Embryonic facial prominence (tissue), 1 donor: Measurements from ENCODE around the gene CENPL.
"Not testable (repeated sequence)": the region's sequence is repeated elsewhere in the genome, so short reads cannot be mapped to it uniquely, and the experiment has no call there.

Experiments
- DNase-seq: peaks from one replicate; pipeline ENCODE4 v3.0.0-alpha.2; 2016; ENCODE audit errors: extremely low spot score

Gene CENPL

GRCh38 chr1:173857363-173857917 is 32.8 kb upstream of the CENPL start:
- no peak for DNase-seq

- no peak for DNase-seq
These were observed 32.2 kb upstream of the CENPL start for GRCh38 chr1:173856903-173857302.

GRCh38 chr1:173856014-173856413 is 31.3 kb upstream of the CENPL start:
- DNase-seq, result no peak

- no peak for DNase-seq
These were observed 28.4 kb upstream of the CENPL start for GRCh38 chr1:173853074-173853473.

GRCh38 chr1:173852105-173852504 is 27.4 kb upstream of the CENPL start:
- DNase-seq, result no peak

- no peak for DNase-seq
These were observed 8.1 kb upstream of the CENPL start for GRCh38 chr1:173832748-173833147.

GRCh38 chr1:173827611-173828010 is 2.9 kb upstream of the CENPL start:
- no peak for DNase-seq

GRCh38 chr1:173823781-173824314 is 835 bp downstream of the CENPL start:
- no peak for DNase-seq

GRCh38 chr1:173821680-173822079 is 3.0 kb downstream of the CENPL start:
- no peak for DNase-seq

- DNase-seq, result no peak
These were observed 6.2 kb downstream of the CENPL start for GRCh38 chr1:173818459-173818858.

- DNase-seq, result not testable (repeated sequence)
These were observed 11.0 kb downstream of the CENPL start for GRCh38 chr1:173813654-173814053.

- no peak for DNase-seq
These were observed 21.7 kb downstream of the CENPL start for GRCh38 chr1:173802961-173803360.

GRCh38 chr1:173799995-173800394 is 24.7 kb downstream of the CENPL start:
- DNase-seq, result not testable (repeated sequence)

- no peak for DNase-seq
These were observed 26.6 kb downstream of the CENPL start for GRCh38 chr1:173798078-173798477.

- no peak for DNase-seq
These were observed 34.8 kb downstream of the CENPL start for GRCh38 chr1:173789841-173790240.

- no peak for DNase-seq
These were observed 39.7 kb downstream of the CENPL start for GRCh38 chr1:173784997-173785396.

- DNase-seq, result no peak
These were observed 44.7 kb downstream of the CENPL start for GRCh38 chr1:173779936-173780335.

GRCh38 chr1:173775578-173776226 is 49.0 kb downstream of the CENPL start:
- no peak for DNase-seq

- no peak for DNase-seq
These were observed 53.1 kb downstream of the CENPL start for GRCh38 chr1:173771560-173771959.

GRCh38 chr1:173770330-173770729 is 54.4 kb downstream of the CENPL start:
- not testable (repeated sequence) for DNase-seq

- no peak for DNase-seq
These were observed 55.9 kb downstream of the CENPL start for GRCh38 chr1:173768827-173769226.

GRCh38 chr1:173768206-173768605 is 56.5 kb downstream of the CENPL start:
- no peak for DNase-seq

- DNase-seq, result not testable (repeated sequence)
These were observed 60.4 kb downstream of the CENPL start for GRCh38 chr1:173764331-173764730.

- no peak for DNase-seq
These were observed 65.7 kb downstream of the CENPL start for GRCh38 chr1:173758980-173759379.
